IPS DF 4.7 (cell line): ENCODE results near the gene CORIN.
"Not testable (repeated sequence)": the region's sequence is repeated elsewhere in the genome, so short reads cannot be mapped to it uniquely, and the experiment has no call there.

Experiments used
- DNase-seq: peaks from one replicate; pipeline ENCODE4 v3.0.0-alpha.2; 2013; ENCODE audit warnings: low spot score; ENCODE audit errors: extremely low read depth

CORIN gene

GRCh38 chr4:47692691-47693090, 145.2 kb downstream of the CORIN start:
- DNase-seq: no peak

DNA sequence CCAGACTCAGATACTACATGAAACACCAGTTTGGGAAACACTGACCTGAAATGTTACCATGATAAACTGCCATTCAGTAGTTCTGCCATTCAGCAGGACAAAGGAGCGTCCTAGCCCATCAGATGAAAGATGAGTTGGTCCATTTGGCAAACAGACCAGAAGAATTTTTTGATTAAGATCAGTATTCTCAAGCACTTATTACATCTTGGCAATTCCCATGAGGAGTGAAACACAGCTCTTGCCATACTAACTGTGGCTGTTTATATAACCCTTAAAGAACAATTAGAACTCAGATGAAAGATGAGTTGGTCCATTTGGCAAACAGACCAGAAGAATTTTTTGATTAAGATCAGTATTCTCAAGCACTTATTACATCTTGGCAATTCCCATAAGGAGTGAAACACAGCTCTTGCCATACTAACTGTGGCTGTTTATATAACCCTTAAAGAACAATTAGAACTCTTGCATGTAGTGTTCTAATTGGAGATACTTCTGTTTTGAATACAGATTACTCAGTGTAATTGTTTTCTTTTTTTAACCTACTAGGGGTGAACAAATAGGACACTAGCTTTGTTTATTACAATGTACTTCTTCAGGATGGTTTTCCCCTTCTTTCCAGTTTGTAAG, 146.0 kb downstream of the CORIN start:
- DNase-seq: not testable (repeated sequence)

DNA sequence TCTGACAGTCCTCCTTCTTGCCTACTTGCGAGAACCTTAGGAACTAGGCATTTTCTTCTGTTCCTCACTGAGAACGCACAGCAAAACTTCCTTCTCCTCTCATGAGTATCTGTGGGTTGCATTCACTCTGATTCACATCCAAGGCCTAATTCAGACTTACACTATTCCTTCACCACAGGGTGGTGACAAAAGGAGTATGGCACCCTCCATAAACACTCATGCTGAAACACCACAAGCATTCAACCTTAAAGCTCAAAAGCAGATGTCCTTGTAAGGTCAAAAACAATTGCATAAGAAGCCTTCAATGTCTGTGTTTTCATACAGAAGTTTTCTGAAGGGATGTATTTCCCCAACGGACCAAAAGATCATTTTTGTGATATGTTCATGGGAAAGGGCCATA, 147.3 kb downstream of the CORIN start:
- DNase-seq: no peak

DNA sequence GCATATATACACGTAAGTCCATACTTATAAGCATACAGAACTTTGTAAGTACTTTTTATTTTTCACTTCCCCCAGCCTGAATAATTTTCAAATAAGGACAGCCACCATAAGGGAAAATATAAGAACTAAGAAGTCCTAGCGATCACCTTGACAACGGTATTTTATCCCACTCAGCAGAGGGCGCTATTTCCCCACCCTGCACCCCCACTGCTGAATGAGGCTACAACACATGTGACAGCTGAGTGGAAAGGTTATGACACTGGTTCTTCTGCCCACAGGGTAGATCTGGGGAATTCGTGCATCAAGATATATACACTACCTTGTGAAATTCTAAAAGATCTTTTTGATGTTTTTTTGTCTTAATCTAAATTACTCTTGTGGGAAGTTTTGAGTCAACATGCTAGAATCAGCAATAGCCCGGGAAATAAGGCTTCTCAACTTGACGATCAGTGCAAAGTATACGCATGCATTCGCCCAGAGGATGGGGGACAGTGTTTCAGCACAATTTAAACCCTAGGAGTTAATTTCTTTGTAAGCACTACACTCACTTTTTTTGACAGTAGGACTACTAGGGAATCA, 151.5 kb downstream of the CORIN start:
- no peak for DNase-seq

GRCh38 chr4:47675806-47676205, 162.1 kb downstream of the CORIN start:
- no peak for DNase-seq

DNA sequence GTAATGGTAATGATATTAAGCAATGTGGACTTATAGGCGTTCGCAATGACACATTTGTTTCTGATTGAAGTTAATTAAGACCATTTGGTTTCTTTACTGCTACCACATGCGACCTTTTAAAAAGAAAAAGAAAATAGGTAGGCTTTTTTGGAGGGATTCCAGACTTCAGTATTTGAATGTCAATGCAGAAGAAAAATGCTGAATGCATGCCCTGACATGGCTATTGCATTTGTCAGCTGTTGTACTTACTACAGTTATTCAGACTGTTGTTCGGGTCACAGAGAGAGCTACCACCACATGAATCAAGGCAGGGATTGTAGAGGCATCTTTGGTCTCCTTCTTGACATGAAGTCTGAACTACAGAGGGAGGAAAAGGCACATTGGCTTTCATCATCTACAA, 163.7 kb downstream of the CORIN start:
- no peak for DNase-seq

DNA sequence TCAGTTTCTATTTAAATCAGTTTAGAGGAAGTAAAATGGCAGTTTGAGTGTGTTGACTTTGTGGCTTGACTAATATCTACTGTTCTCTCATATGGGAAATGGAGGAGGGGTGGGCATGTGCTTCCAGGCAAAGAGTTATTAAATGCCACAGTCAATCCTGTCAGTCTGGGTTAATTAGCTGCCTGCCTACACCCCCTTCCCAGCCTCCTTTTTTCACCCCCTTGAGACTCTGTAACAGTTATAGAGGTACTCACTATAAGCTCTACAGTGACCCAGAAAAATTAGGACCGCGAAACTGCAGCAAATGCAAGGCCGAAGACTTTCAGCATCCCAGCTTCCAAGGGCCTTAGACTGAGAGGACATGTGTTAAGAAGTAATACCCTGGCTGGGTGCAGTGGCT, 165.2 kb downstream of the CORIN start:
- no peak for DNase-seq

DNA sequence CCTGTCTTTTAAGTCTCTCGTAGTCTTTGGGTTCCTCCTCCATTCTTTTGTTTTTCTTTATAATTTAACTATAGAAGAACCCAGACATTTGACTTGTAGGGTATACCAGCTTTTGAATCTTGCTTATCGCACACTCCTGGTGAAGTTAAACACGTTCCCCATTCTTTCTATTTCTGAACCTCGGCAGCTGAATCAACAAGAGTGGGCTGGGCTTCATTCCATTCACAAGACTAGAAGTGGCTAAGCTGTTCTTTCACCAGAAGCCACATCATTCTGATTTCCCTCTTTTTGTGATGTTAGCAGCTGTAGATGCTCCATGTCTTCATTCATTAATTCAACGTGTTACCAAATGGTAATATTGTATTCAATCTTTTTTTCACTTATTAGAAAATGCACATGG, 167.9 kb downstream of the CORIN start:
- no peak for DNase-seq

DNA sequence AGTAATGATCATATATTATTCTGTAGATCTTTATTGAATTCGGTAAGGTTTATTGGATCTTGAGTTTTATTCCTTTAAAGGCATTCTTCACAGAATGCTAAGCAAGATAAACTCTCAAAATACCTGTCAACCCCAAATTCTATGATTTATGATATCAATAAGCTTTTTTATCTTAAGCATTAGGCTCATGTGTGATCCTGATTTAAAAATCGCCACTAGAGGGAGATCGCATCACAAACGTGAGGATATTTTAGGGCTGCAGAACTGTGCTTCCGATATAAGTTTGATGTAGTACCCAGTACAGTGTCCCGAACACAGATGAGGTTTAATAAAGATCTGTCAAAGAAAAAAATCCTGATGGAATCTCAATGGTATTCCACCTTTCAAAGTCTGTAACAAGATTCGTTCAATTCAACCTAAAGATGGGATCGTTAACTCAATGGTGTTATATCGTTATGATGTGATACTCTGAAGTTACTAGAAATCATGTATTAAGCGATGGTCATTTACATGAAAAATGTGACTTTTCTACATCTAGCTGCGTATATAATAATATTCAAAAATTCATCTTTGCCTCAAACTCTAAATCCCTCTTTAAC, 169.0 kb downstream of the CORIN start:
- no peak for DNase-seq

- DNase-seq: no peak
Measured at GRCh38 chr4:47668256-47668655, 169.6 kb downstream of the CORIN start.

DNA sequence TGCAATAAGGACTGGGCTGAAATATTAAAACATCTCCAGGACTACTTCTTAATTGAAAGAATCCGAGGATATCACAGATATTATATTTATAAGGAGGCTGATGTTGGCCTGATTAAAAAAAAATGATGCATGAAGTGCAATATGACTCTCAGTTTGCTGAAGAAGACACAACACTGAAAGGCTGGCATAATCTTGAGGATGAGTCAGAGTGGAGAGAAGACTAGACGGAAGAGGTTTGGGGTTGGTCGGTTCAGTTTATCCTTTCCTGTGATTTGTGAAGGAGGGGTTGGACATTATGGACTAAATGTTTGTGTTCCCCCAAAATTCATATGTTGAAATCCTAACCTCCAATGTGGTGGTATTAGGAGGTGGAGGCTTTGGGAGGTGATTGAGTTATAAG, 170.3 kb downstream of the CORIN start:
- no peak for DNase-seq

DNA sequence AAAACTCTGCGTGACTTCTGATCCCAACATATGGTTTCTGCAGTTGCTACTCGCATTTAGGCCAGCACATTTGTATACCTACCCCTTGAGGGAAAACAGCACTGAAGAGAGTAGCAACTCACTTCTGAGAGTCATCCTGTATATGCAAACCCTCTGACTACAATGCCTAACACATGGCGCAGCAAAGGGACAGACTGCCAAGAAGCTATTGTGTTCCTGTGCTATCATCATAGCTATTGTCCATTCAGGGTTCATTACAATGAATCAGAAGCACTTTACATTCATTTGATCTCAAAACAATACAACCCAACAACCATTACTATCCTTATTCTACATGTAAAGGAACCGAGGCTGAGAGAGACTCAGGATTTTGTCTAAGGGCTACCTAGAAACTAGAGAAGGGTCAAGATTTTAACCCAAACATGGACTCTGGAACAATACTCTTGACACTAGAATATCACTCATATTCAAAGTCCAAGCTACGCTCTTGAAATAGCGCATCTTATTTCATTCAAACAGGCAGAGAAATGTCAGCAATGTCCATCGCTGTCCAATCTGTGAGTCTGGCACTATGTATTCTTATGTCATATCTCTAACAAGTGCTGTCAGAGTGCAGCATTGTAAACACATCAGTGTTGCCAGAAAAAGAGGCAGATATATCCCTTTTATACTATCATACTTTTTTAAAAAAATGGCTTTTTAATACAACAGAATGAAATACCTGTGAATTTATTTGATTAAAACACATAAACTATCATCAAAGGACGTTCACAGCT, 173.6 kb downstream of the CORIN start:
- no peak for DNase-seq

DNA sequence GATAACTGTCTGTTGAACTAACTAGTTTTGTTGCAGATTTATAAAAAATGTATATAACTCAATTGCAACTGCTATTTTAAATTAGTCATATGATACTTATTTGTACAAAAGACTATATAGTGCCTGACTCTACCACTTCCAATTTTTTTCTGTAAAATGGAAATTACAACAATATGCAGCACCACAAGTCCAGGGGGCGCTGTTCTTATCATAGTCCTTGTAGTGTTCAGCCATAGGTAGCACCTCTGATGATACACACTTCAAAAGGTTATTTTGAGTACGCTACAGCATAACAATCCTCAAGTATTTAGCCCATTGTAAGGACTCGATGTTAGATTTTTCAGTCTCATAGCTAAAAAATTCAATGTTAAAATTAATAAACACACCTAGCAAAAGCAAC, 174.9 kb downstream of the CORIN start:
- DNase-seq: no peak

DNA sequence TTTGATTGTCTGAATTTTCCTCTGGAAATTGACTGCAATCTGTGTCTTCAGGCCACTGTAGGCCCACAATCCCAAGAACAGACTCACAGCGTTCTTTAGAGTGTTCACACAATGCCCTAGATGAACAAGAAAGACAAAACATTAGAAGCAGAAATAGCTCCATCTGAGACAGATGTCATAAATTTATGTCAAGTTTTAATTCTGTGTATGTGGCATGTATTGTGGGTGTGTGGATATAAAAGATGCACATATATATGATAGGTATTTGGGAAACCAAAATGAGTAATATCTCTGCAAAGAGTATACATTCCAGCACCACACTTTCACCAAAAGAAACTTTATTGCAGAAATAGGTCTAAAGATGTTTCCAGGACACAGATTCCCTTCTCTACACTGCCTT, 176.1 kb downstream of the CORIN start:
- no peak for DNase-seq

DNA sequence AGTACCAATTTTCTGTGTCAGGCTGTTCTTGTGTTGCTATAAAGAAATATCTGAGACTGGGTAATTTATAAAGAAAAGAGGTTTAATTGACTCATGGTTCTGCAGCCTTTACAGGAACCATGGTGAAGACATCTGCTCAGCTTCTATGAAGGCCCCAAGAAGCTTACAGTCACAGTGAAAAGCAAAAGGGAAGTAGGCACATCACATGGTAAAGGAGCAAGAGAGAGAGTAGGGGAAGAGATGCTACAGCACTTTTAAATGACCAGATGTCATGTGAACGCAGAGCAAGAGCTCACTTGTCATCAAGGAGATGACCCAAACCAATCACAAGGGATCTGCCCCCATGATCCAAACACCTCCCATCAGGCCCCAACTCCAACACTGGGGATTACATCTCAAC, 178.5 kb downstream of the CORIN start:
- DNase-seq: no peak

GRCh38 chr4:47654972-47655693, 182.7 kb downstream of the CORIN start:
- DNase-seq: no peak

DNA sequence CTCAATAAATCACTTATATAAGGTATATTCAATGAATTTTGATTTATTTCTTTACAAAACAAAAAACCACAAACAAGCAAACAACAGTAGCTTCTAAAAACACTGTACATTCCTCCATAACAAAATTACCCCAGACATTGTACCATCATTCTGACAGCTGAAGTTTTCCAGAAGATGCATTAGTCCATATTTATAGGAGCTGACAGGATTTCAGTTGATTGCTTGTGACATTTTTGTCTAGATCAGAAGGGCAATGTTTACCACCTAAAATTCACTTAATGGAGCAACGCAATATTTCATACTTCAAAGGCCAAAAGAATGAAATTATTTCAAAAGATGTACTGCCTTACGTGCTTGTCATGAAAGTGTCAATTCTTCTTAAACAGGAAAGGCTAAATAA, 185.8 kb downstream of the CORIN start:
- no peak for DNase-seq

GRCh38 chr4:47651231-47651630, 186.6 kb downstream of the CORIN start:
- DNase-seq: no peak

DNA sequence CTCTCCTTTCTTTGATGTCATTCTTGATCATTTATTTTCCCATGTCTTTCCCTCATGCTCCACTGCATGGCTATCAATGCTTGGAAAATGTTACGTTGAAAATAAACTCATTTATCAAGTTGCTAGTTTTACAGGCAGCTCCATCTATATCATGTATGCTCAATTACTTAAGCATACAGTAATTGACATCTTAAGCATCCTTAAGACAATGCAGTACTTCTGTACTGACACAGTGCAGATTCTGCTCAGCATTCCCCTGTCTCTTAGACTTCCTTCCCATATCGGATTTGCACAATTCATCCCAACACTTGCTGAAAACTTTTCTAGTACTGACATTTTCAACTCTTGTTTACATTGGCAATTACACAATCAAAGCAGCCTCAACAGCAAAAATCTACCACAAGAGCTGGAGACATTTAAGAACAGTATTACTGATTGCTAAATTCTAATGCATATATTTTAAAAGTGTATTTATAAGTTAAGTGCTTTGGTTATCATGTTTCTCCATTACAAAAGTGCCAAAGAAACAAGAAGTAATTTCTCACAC, 187.2 kb downstream of the CORIN start:
- DNase-seq: no peak

DNA sequence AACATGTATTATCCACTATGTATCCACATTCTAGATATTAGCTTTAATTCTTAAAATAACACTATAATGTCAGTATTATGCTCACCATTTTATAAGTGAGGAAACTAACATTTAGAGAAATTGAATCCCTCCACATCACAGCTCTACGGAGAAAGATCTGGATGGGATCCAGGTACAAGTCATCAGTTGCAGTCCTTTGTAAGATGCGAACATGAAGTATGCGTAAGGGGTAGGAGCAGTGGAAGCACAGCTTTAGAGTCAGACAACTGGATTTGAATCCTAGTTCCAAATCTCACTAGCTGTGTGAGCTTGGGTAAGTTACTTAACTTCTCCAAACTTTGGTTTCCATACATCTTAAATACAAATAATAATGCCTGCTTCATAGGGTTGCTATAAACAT, 190.3 kb downstream of the CORIN start:
- DNase-seq: no peak

GRCh38 chr4:47647029-47647428, 190.8 kb downstream of the CORIN start:
- no peak for DNase-seq

DNA sequence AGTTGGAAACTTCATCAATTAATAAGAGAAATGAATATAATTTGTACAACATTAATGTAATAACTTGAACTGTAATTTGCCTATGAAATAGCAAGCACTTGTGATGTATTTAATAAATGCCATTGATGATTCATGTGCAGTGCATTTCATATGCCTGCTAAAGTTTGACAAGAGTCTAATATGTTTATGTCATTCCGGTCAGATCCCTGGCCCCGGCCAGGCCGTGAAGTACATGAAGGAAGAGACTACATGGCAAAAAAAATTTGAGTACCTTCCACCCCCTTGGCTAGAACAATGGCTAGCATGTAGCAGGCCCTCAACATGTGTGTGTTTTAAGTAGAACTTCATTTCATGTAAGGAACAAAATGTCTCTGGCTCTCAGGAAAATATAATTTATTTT, 191.5 kb downstream of the CORIN start:
- DNase-seq: no peak
